Measurements from ENCODE around the gene KIF6.

GRCh38 chr6:39495640-39496039 is 229.6 kb downstream of the KIF6 start:
- TF ChIP-seq, protein P1, sequence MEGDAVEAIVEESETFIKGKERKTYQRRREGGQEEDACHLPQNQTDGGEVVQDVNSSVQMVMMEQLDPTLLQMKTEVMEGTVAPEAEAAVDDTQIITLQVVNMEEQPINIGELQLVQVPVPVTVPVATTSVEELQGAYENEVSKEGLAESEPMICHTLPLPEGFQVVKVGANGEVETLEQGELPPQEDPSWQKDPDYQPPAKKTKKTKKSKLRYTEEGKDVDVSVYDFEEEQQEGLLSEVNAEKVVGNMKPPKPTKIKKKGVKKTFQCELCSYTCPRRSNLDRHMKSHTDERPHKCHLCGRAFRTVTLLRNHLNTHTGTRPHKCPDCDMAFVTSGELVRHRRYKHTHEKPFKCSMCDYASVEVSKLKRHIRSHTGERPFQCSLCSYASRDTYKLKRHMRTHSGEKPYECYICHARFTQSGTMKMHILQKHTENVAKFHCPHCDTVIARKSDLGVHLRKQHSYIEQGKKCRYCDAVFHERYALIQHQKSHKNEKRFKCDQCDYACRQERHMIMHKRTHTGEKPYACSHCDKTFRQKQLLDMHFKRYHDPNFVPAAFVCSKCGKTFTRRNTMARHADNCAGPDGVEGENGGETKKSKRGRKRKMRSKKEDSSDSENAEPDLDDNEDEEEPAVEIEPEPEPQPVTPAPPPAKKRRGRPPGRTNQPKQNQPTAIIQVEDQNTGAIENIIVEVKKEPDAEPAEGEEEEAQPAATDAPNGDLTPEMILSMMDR (IDR thresholded peaks at IDR 0.05), result no peak
- TF ChIP-seq POLR2A (IDR thresholded peaks at IDR 0.05), result no peak
